PC-9 (cell line): ENCODE measurements around the gene ZNF555. TPM values are rescaled to one million over a fixed set of nuclear protein-coding genes. Genes with fewer than 3 reads are reported as not detected.

Experiments used
- BruUV-seq: library from RNA; stranded (reverse); fragments of 400-500 nt; replicated peaks from 2 replicates; lab custom pipeline; 2021; lab: Mats Ljungman, UMichigan
- CTCF ChIA-PET: fragments of 300-600 bp; sonication (Branson Sonifier 250); formaldehyde crosslinking; loops from one replicate; lab custom pipeline; 2022; ENCODE audit warnings: antibody characterized with exemption; lab: Charles Lee
- POLR2A ChIA-PET: fragments of 300-600 bp; sonication (Branson Sonifier 250); formaldehyde crosslinking; loops from one replicate; lab custom pipeline; 2022; ENCODE audit warnings: antibody characterized with exemption; ENCODE audit not compliant: unreplicated experiment; lab: Charles Lee
- DNase-seq, 2 experiments: peaks; one replicate each; pipeline versions ENCODE4 v3.0.0 to v3.0.0-alpha.2; 2015 to 2022; ENCODE audit warnings: mixed read lengths in 1 of 2
- H2AFZ ChIP-seq: fragments of 200-600 bp; sonication (generic); 2 replicates; pipeline ENCODE4 v1.8.1; 2017; ENCODE audit warnings: antibody characterized with exemption
- H3F3A ChIP-seq: fragments of 200-600 bp; sonication (generic); 2 replicates; pipeline ENCODE4 v1.8.1; 2017; ENCODE audit warnings: antibody characterized with exemption, mild to moderate bottlenecking, low read depth; ENCODE audit not compliant: insufficient read depth
- H3K27ac ChIP-seq: fragments of 200-600 bp; sonication (generic); 2 replicates; pipeline ENCODE4 v1.6.1; 2016; ENCODE audit warnings: mixed run types
- H3K27me3 ChIP-seq: fragments of 200-600 bp; sonication (generic); 2 replicates; pipeline ENCODE4 v1.6.1; 2016; ENCODE audit warnings: low read depth, mixed run types; ENCODE audit not compliant: insufficient read depth
- H3K36me3 ChIP-seq: fragments of 200-600 bp; sonication (generic); 2 replicates; pipeline ENCODE4 v1.6.1; 2016; ENCODE audit warnings: low read depth, mixed run types
- H3K4me1 ChIP-seq: fragments of 200-600 bp; sonication (generic); replicated peaks from 2 replicates; pipeline ENCODE4 v1.6.1; 2016; ENCODE audit warnings: mixed run types; ENCODE audit not compliant: insufficient read depth
- H3K4me2 ChIP-seq: fragments of 200-600 bp; sonication (generic); 2 replicates; pipeline ENCODE4 v1.6.1; 2017; ENCODE audit warnings: mixed run types
- H3K4me3 ChIP-seq: fragments of 200-600 bp; sonication (generic); 2 replicates; pipeline ENCODE4 v1.6.1; 2016; ENCODE audit warnings: mixed run types
- H3K79me2 ChIP-seq: fragments of 200-600 bp; sonication (generic); 2 replicates; pipeline ENCODE4 v1.6.1; 2017; ENCODE audit warnings: low read depth, mixed run types
- H3K9me2 ChIP-seq: fragments of 200-600 bp; sonication (generic); 2 replicates; pipeline ENCODE4 v1.8.1; 2017; ENCODE audit warnings: mild to moderate bottlenecking; ENCODE audit not compliant: insufficient read depth
- H3K9me3 ChIP-seq: fragments of 200-600 bp; sonication (generic); 2 replicates; pipeline ENCODE4 v1.8.1; 2016; ENCODE audit warnings: low read depth; ENCODE audit not compliant: insufficient read depth
- H4K20me1 ChIP-seq: fragments of 200-600 bp; sonication (generic); 2 replicates; pipeline ENCODE4 v1.8.1; 2017; ENCODE audit not compliant: insufficient read depth
- EZH2 ChIP-seq: fragments of 200-600 bp; sonication (generic); IDR thresholded peaks from 2 replicates; pipeline ENCODE4 v1.8.0; 2017; ENCODE audit warnings: antibody characterized with exemption, low read depth
- intact Hi-C: fragments of 100-400 bp; cut with micrococcal nuclease; formaldehyde crosslinking; loops from one replicate; pipeline ENCODE4 v1.10.0; 2022; ENCODE audit not compliant: unreplicated experiment
- total RNA-seq: library from RNA; stranded (reverse); gene quantifications from 2 replicates; pipeline ENCODE4 v1.2.3, GENCODE V29; 2021
- TF ChIP-seq, protein P1 (sequence below): fragments of 200-600 bp; sonication (generic); conservative IDR thresholded peaks from 2 replicates; pipeline ENCODE4 v1.6.1; 2017; ENCODE audit warnings: mixed run types, antibody characterized with exemption, mild to moderate bottlenecking, moderate library complexity

ZNF555 gene
- total RNA-seq, 1 experiment from 2014 or later, result 2.2 TPM

DNA sequence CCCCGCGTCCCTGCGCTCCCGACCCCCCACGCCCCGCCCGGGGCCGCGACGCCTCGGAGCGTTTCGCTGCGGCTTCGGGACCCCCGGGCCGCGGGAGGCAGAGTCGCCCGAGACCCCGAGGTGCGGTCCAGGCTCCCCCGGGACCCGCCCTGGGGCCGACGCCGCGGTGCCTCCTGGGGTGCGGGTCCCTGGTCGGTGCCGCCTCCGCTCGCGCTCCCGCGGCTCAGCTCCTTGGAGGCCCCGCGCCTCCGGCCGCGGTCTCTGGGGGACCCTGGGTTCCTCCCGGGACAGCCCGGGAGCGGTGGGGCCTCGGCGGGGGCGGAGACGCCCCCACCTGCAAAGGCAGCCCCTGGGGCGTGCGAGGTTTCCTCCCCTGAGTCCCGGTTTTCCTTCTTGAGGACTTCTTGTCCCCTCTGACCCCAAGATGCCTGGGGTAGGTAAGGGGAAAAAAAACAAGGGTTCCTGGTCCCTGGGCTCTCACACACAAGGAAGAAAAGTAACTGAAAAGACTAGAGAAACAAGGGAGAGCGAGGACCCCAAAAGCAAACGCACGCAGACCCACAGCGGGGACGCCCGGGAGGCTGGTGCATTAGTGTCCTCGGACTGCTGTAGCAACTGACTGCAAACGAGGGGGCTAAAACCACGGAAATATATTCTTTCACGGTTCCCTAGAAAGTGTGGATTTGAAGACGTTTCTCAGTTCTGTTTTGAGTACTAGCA, 740 bp downstream of the ZNF555 start:
- no peaks in the 10 kb centered on the region for H4K20me1 ChIP-seq
- peak overlapping the region; percentile 70; the same call in 1 of the 2 replicates for H2AFZ ChIP-seq
- no TSS peak for BruUV-seq
- no peaks in the 10 kb centered on the region for H3K79me2 ChIP-seq
- no peaks in the 10 kb centered on the region for H3K9me3 ChIP-seq
- H3K4me1 ChIP-seq, result no peaks in the 10 kb centered on the region
- no peak for DNase-seq
- H3K27me3 ChIP-seq, result no peaks in the 10 kb centered on the region
- intact Hi-C loops, result loop anchor here (1.0 kb wide), 1 partner anchor 23 kb away; the partner anchor contains the start of gene ZNF554
- peak overlapping the region; percentile 81 for H3K4me2 ChIP-seq
- no peaks in the 10 kb centered on the region for H3F3A ChIP-seq
- H3K36me3 ChIP-seq, result no peaks in the 10 kb centered on the region
- H3K27ac ChIP-seq, result no peak overlapping the region
- no peak for TF ChIP-seq EZH2
- TF ChIP-seq, protein P1, sequence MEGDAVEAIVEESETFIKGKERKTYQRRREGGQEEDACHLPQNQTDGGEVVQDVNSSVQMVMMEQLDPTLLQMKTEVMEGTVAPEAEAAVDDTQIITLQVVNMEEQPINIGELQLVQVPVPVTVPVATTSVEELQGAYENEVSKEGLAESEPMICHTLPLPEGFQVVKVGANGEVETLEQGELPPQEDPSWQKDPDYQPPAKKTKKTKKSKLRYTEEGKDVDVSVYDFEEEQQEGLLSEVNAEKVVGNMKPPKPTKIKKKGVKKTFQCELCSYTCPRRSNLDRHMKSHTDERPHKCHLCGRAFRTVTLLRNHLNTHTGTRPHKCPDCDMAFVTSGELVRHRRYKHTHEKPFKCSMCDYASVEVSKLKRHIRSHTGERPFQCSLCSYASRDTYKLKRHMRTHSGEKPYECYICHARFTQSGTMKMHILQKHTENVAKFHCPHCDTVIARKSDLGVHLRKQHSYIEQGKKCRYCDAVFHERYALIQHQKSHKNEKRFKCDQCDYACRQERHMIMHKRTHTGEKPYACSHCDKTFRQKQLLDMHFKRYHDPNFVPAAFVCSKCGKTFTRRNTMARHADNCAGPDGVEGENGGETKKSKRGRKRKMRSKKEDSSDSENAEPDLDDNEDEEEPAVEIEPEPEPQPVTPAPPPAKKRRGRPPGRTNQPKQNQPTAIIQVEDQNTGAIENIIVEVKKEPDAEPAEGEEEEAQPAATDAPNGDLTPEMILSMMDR, result no peak
- ChIA-PET CTCF (no interaction called here), POLR2A (interaction anchor here (0.5 to 1.0 kb wide), 2 partner anchors 109 to 462 kb away, joined by 4 to 5 read pairs; no protein-coding TSS in a partner anchor)
- peak overlapping the region; percentile 78; the same call in 1 of the 2 replicates for H3K4me3 ChIP-seq
- no peaks in the 10 kb centered on the region for H3K9me2 ChIP-seq

DNA sequence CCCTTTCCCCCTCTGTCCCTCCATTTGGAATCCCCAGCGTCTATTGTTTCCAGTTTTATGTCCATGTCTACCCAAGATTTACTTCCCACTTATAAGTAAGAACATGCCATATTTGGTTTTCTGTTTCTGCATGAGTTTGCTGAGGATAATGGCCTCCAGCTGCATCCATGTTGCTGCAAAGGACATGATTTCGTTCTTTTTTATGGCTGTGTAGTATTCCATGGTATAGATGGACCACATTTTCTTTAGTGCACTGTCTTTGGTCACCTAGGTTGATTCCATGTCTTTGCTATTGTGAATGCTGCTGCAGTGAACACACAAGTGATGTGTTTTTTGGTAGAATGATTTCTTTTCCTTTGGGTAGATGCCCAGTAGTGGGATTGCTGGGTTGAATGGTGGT, 3.8 kb downstream of the ZNF555 start:
- Histone ChIP-seq H3K79me2 (no peaks in the 10 kb centered on the region), H2AFZ (no peak overlapping the region), H3K9me2 (no peaks in the 10 kb centered on the region), H3K4me2 (no peak overlapping the region), H4K20me1 (no peaks in the 10 kb centered on the region), H3F3A (no peaks in the 10 kb centered on the region), H3K4me3 (no peak overlapping the region), H3K36me3 (no peaks in the 10 kb centered on the region), H3K27me3 (no peaks in the 10 kb centered on the region), H3K9me3 (no peaks in the 10 kb centered on the region), H3K27ac (no peak overlapping the region), H3K4me1 (no peaks in the 10 kb centered on the region)
- POLR2A ChIA-PET, result no interaction called here
- intact Hi-C loops, result no loop called here
- TF ChIP-seq EZH2, result no peak
- TF ChIP-seq, protein P1, result no peak
- CTCF ChIA-PET, result no interaction called here
- no TSS peak for BruUV-seq
- DNase-seq, result no peak

DNA sequence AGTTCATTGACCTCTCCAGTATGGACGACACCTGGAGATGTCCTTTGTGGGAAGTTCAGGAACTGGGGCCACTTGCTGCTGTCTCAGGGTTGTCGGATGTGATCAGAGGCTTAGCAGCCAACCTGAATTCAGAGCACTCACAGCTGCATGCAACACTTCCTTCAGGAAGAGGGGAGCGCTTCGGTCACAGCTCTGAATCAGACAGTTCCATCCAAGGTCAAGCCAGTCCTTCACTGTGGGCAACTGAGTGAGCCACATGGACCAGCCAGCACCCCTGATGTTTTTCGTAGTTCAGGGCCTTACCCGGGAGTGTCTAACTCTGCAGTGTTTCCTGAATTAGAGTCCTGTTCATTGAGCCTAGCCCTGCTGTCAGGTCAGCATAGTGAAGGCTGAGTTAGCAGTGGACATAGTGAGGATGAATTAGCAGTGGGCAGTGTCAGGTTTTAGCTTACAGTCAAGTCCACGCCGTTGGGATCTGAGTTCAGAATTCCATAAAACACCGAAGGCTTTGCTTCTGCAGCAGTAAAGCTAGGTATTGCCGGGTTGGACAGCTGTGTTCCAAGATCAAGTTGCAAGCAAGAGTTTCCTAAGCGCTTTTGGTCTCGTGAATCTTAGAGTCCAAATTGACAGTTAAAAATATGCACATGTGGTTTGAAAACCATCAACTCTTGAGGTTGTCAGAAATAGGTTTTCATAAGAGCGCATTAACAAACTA, 5.1 kb downstream of the ZNF555 start:
- no peak overlapping the region for H2AFZ ChIP-seq
- no peaks in the 10 kb centered on the region for H3F3A ChIP-seq
- 0 out of 2 replicates have a peak, but pooled peaks cover under 1% of the 10 kb centered on the region for H3K9me3 ChIP-seq
- ChIA-PET POLR2A (no interaction called here), CTCF (no interaction called here)
- no peaks in the 10 kb centered on the region for H3K4me1 ChIP-seq
- H3K27me3 ChIP-seq, result no peaks in the 10 kb centered on the region
- TF ChIP-seq, protein P1, result no peak
- no peak for TF ChIP-seq EZH2
- no peaks in the 10 kb centered on the region for H4K20me1 ChIP-seq
- no peak overlapping the region for H3K4me3 ChIP-seq
- H3K9me2 ChIP-seq, result no peaks in the 10 kb centered on the region
- intact Hi-C loops, result no loop called here
- no peak for DNase-seq
- BruUV-seq, result no TSS peak
- no peaks in the 10 kb centered on the region for H3K79me2 ChIP-seq
- H3K27ac ChIP-seq, result no peak overlapping the region
- H3K36me3 ChIP-seq, result peaks cover 2% of the 10 kb centered on the region; the same call in 1 of the 2 replicates
- H3K4me2 ChIP-seq, result no peak overlapping the region
